HG02884 (cell line): ENCODE measurements around the gene RIN3.

Experiments
- ATAC-seq: cut with Tn5 transposase; IDR thresholded peaks from one replicate; pipeline ENCODE4 v1.9.1; 2021; ENCODE audit warnings: mild to moderate bottlenecking, moderate library complexity; ENCODE audit not compliant: unreplicated experiment

RIN3 gene, protein sequence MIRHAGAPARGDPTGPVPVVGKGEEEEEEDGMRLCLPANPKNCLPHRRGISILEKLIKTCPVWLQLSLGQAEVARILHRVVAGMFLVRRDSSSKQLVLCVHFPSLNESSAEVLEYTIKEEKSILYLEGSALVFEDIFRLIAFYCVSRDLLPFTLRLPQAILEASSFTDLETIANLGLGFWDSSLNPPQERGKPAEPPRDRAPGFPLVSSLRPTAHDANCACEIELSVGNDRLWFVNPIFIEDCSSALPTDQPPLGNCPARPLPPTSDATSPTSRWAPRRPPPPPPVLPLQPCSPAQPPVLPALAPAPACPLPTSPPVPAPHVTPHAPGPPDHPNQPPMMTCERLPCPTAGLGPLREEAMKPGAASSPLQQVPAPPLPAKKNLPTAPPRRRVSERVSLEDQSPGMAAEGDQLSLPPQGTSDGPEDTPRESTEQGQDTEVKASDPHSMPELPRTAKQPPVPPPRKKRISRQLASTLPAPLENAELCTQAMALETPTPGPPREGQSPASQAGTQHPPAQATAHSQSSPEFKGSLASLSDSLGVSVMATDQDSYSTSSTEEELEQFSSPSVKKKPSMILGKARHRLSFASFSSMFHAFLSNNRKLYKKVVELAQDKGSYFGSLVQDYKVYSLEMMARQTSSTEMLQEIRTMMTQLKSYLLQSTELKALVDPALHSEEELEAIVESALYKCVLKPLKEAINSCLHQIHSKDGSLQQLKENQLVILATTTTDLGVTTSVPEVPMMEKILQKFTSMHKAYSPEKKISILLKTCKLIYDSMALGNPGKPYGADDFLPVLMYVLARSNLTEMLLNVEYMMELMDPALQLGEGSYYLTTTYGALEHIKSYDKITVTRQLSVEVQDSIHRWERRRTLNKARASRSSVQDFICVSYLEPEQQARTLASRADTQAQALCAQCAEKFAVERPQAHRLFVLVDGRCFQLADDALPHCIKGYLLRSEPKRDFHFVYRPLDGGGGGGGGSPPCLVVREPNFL

DNA sequence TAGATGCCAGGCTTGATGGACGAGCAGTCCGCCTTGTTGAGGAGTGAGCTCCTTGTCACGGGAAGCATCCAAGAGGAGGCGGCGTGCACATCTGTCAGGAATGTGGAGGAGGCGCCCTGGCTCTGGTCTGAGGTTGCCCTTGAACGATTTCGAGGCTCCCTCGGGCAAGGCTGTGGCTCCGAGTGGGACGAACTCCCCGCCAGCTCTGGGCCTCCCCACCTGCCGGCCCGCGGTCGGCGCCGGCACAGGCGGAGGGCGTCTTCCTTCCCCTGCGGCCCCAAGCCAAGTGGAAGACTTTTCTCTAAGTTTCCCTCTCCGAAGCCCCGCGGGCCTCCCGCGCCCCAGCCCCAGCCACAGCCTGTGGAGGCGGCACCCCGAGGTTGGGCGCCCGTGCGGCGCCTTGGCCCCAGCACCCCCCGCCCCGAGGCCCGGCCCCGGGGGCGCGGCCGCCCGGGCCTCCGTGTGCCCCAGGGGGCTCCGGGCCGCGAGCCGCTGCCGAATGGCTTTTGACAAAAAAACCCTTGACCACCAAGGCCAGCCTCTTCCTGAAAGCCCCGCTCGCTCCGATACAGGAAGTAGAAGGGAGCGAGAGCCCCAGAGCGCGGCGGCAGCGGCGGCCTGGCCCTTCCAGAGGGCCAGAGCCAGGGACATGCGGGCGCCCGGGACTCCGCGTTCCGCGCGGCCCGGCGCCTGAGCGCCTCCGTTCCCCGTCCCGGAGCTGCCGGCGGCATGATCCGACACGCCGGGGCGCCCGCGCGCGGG is at the start of gene RIN3:
Gene RIN3 (plus strand): TSS at position 578 of the 762 bp plus-strand sequence. CDS start 152 bp downstream, at position 730.
- ATAC-seq: peak; percentile 70

DNA sequence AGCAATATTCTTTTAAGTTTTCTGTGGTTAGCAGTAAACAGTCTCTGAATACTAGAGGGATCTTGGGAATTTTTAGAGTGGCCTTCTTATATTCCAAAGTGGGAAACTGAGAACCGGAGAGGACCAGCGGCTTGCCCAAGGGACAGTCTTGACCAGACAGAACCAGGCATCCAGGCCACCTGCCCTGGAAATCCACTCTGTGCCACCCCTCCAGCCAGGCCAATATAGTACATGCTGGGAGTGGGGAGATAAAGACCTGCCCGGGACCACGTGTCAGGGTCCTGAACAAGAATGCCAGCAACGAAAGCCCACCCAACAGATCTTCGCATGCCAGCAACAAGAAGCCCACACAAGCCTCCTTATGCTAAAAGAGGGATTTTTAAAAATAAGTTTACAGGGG is 49.4 kb upstream of the RIN3 start:
- ATAC-seq: no peak

DNA sequence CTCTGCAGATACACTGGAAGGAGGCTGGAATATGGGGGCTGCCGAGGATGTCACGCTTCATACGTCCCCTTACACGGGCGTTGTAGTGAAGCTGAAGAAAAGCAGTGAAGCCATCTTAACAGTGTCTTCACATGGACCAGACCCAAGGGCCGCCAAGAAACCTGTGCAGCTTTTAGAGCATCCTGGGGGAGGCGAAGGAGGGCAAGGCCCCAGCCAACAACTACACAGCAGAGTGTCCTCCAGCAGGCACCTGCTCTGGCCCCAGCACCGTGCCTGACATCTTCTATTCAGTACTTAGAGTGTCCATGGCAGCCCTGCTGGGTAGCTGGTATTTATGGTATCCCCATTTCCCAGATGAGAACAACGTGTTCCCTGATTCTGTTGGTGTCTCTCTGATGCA is 48.9 kb upstream of the RIN3 start:
- no peak for ATAC-seq

DNA sequence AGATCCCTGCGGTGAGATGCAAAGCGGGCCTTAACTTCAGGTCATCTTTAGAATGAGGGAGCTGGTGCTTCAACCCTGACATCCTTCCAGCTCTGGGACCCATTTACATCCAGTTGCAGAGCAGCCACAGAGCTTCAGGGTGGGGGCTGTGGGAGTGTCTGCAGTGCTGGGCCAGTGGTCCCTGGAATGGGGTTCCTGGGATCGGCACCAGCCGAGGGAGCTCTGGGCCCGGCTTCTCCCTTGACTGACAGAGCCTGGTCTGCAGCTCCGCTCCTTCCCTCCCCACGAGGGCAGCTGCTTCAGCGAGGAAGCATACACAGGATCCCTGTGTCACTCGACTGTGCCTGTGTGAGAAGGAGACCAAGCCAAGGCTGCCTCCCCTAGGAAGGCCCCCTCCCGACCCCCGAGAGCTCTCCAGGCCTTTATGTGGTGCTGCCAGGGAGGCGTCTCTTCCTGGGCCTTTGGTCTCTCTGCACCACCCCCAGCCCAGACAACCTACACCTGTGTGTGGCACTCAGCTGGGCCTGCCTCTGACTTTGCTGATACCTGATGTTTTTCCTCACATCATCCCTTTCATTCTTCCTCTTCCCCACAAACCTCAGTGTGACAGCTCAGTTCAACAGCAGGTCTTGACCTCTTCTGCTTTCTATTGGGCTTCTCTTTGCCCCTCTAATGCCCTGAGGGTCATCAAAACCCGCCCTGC is 48.1 kb upstream of the RIN3 start:
- ATAC-seq: no peak

DNA sequence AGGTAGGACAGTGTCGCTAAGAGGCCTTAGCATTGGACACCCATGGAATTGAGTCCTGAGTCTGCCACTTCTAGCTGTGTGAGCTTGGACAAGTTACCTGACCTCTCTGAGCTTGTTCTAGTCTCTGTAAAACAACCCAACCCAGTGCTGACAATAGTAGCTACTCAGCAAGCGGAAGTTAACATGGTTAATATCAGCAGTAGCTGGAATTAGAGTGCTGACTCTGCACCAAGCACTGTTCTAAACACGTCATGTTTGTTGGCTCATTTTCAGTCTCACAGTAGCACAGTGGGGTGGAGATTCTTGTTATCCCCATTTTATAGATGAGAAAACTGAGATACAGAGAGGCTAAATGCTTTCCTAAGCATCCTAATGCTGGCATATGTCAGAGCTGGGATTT is 47.5 kb upstream of the RIN3 start:
- no peak for ATAC-seq

DNA sequence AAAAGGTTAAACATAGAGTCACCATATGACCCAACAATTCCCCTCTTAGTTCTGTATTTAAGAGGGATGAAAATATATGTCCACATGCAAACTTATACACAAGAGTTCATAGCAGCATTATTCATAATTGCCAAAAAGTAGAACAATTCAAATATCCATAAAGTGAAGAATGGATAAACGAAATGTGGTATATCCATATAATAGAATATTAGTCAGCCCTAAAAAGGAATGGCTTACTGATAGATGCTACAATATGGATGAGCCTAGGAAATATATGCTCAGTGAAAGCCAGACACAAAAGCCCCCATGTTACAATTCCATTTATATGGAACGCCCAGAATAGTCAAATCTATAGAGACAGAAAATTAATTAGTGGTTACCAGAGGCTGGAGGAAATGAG is 44.1 kb upstream of the RIN3 start:
- no peak for ATAC-seq

DNA sequence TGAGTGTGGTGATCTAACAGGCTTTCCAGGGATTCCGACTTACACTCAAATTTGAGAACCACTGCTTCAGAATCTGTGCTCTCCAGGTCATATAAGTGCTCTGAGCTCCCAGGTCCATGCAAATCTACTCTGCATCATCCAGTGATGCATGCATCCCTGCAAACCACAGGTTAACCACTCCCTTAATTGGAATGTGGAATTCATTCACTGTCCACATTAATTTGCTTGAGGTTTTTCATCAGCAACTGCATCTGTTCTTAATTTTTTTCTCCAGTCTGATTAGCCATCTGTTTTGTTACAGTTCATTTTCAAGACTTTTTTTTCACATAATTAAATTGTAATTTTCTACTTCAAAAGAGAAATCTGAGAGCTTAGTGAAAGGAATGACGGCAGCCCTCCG is 43.4 kb upstream of the RIN3 start:
- no peak for ATAC-seq

DNA sequence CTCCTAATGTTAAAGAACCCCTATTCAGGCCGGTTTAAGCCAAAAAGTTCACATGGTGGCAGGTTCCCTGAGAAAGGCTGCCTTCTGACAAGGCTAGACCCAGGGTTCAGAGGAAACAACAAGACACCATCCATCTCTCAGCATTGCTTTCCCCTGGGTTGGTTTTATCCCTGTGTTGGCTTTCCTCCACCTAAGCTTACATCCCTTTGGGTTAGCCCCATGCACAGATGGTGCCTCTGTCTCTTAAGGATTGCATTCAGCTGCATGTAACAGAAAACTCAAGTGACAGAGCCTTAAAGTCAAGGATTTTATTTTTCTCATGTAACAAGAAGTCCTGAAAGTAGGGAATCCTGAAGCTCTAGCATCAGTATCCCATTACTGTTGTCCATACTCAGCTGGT is 42.8 kb upstream of the RIN3 start:
- ATAC-seq: no peak

DNA sequence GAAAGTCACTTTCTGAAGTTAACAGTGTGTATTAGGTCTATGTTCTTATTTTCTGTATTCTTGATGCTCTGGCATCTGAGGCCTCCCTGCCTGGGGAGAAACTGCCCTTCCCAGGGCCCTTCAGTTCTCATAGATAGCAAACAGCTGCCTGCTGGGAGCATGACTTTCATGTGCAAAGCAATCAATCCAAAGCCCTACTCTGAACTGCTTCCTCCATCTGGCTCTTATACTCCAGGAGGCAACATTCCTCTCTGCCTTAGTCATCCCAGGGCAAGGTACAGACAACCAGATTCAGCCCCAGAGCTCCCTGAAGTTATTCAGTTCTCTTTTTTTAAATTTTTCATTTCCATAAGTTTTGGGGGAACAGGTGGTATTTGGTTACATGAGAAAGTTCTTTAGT is 41.7 kb upstream of the RIN3 start:
- ATAC-seq: no peak

DNA sequence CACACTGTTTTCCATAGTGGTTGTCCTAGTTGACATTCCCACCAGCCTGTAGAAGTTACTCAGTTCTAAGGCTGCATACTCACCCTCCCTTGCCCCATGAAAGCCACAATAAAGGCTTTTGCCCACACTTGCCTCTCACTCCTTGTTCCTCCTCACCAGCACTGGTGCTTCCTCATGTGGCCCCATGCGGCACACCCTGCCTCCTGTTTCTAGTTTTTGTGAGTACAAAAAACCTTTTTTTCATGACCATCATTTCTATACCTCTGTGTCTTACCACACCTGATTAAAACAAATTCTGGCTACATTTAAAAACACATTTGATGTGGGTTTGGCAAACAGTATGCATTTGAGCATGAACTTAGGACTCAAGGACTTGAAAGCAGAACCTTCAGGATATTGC is 40.7 kb upstream of the RIN3 start:
- no peak for ATAC-seq

DNA sequence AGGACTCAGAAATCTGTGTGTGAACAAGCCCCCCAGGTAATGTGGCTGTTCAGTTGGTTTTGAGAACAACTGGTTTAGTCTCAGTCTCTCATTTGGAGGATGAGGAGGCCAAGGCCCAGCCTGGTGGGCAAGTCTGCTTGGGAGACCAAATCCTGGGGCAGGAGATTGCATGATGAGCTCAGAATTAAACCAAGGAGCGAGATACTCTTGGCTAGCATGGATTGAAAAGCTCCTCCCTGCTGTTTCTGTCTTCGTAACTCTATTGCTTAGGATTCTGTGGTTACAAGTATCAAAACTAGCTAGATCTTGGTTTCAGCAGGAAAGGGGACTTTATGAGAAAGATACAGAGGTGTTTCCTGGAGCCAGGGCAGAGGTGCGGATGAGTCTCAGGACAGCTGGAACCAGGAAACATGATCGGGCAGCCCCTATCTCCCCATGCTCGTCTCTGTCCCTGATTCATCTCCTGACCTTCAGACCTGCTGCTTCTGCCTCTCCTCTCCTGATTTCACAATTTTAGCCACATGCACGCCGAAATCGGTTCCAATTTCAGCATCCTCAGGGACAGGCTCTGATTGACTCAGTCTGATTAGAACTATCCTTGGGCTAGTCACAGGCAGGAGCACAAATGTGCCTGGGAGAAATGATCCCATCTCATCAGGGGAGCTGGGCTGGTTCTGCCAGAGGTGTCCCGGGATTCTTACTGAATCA is 40.2 kb upstream of the RIN3 start:
- no peak for ATAC-seq

DNA sequence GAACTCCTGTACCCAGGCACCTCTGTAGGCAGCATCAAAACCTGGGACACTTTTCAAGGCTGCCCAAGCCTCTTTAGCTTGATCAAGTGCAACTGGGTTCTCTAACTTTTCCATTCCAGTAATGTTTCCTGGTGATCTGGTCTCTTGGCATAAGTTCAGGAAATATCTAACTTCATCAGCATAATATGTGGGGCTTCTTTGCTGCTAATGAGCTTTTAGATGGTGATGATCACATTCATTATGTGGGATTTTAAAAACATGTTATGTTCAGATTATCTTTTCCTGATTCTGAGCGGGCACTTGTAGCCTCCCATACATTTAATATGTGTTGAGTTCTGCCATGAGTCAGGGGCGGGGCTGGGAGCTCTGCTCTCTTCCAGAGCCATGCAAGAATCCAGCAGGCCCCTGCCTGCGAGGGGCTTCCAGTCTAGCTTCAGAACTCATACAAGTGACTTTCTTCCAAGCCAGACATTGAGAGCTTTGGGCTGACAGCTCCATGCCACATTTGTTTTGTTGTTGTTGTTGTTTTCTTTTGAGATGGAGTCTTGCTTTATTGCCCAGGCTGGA is 39.5 kb upstream of the RIN3 start:
- ATAC-seq: no peak

DNA sequence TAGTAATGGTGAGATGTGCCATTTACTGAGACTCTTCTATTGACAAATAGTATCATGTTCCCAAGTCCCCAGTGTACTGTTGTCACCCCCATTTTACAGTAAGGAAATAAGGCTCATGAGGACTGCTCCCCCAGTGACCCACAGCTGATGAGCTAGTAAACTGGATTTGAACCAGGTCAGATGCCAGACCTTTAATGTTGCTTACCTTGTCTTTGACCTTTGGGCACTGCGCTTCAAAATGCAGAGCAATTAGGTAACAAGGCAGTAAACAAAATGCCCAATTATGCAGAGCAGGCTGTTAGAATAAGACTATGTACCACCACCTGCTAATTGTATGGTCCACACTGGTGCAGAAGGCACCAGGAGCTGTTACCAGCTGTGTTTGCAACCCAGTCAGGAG is 38.5 kb upstream of the RIN3 start:
- no peak for ATAC-seq

DNA sequence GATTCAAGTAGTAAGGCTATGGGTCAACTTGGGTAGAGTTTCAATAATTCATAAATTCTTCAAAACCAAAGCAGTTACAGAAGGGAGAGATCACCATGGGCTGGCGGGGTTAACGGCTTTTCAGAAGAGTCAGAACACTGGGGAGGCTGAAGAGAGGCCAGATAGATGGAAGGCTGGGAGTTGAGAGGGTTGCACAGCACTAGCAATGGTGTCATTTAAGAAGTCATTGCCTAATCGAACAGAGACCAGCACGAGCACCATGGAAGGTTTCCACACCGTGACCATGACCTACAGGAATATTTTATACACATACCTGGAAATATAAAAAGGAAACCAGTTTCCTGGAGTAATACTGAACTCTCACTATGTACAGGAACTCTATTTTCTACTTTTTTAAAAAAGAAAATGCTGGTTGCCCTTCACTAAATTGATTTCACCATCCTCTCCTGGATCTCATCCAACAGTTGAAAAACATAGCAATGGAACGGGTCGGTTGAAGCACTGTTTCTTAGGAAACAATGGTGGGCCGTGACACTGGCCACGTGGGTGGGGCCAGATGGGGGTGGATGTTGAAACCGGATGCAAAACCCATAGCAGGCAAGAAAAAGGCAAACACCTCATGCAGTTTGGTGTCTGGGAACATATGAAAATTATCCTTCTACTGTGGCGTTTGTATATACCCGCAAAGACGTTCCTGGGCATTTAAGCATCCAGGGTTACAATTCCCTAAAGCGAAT is 38.0 kb upstream of the RIN3 start:
- no peak for ATAC-seq

DNA sequence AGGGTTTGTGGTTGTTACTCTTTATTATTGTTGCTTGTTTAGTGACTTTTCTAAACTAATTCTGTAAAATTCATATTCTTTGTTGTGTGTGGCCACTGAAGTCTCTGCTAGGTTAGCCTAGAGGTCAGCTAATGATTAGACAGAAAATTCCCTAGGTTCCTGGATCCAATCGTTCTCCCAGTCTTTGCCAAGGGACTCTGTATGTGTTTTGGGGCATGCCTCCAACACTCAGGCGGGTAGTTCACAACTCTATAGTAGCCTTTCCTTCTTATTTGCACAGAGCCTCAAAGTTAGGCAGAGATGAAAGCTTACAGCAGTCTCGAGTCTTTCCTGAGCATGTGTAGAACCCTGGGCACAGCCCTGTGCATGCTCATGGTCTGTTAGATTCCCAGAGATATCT is 32.7 kb upstream of the RIN3 start:
- no peak for ATAC-seq

DNA sequence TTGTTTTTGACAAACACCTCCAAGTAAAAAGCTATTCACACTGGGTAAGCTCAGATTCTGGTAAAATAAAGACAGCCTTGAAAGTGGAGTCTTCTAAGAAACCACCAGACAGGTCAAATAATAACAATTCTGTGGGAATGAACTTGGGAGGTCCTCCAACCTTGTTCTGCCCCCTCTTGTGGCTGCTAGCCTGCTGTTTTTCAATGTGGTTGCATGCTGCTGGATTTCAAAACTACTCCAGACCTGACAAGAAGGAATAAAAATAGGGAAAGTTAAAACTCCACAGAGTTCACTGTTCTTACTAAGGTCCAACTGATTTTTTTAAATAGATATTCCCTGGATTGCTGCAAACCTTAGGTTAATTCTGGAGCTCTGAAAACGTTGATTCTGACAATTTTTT is 32.2 kb upstream of the RIN3 start:
- ATAC-seq: no peak

DNA sequence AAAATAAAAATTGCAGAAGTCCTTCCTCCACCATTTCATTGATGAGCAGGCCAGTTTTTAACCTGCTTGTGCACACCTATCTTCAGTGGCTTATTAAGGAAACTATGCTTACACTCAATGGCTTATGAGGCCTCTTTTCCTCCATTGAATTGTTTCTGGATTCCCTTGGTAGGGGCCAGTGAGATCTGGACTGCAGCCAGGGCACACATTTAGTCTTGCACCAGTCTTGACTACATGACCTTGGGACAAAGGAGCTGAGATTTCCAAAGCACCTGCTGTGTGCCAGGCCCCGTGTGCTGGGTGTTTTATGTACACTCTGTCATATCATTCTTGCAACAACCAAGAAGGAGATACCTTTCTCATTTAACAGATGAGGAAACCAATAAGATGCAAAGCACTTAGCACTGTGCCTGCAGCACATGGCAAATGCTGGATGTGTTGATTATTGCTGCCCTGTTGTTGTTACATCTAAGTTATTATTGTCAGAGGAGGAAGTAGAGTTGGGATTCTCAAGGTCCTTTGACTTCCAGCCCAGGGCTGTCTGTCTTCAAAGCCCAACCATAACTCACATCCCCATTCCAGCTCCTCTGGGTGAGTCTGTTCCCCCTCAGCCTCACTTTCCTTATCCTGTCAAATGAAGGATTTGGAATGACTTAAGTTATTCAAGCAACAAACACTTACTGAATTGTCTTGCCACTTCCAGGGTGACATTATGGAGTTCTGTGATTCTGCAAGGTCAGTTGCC is 31.6 kb upstream of the RIN3 start:
- ATAC-seq: no peak

DNA sequence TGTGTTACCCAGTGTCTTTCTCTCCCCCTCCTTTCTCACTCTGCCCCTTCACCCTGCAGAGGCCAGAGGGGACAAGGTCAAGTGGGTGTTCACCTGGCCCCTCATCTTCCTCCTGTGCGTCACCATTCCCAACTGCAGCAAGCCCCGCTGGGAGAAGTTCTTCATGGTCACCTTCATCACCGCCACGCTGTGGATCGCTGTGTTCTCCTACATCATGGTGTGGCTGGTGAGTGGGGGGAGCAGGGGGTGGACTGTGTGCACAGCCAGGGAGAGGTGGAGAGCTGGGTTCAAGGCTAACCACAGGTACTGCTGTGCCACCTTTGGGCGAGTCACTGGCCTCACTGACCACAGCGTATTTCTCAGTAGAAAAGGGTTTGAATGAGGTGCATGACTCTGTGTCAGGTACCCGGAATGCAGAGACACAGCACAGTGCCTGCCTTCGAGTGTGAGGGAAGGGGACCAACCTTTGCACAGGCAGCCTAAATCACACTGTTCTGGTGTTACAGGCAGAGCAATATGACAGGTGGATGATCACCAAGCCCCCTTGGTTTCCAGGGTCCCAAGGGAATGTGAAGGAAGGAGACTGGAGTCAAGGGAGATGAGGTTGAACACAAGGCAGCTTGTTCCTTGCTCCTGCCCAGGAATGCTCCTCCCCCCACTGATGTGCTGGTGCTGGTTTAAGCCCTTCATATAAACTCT is 30.8 kb upstream of the RIN3 start:
- ATAC-seq: no peak
